ENCODE results near the gene PACRG. TPM values are rescaled to one million over a fixed set of nuclear protein-coding genes. Genes with fewer than 3 reads are reported as not detected.
A peak's percentile ranks its signal among the peaks of the same experiment; 100 is the strongest.

PACRG gene
- total RNA-seq, 1 donor from 2014 or later: 7.4 TPM

DNA sequence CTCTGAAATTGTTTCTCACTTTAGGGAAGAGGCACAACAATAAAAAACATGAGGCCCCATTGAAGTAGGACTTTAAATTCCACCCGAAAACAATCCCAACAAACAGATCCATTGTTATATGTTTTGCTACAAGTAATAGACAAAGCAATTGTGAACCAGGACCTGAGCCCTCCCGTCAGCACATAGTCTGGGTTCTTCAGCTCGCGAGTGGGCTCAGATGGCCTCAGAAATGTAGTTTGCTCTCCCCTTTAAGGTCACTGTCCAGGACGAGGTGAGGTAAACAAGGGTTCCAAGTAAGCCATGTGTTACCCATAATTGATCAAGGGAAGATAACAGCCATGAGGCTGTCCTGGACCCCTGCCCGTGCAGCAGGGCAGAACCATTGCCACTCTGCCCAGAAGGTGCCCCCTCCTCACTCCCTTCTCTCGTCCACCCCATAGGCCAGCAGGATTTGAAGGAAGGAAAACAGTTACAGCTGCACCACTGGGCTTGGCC is 526.6 kb downstream of the PACRG start:
- ATAC-seq (ENCODE audit: poor library complexity) (no peak), DNase-seq (no peak)
- intact Hi-C loops (cut with DNase I): no loop called here

DNA sequence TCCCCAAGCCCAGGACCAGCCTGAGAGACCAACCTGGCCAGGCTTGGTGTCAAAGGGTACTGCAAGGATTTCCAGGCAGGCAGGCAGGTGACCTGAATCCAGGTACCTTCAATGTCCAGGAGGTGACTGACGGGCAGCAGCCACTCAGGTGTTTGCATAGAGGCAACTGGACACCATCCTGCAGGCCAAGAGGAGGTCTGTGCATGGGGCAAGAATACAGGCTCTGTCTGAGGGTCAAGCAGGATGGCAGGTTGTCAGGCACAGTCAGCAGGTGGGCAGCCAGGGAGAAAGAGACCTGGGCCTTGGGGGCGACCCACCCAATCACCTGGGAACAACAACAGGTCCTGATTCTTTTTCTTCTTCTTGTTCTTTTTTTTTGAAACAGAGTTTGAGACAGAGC is 527.5 kb downstream of the PACRG start:
- ATAC-seq (ENCODE audit: poor library complexity): no peak
- no peak for DNase-seq
- intact Hi-C loops (cut with DNase I): no loop called here

DNA sequence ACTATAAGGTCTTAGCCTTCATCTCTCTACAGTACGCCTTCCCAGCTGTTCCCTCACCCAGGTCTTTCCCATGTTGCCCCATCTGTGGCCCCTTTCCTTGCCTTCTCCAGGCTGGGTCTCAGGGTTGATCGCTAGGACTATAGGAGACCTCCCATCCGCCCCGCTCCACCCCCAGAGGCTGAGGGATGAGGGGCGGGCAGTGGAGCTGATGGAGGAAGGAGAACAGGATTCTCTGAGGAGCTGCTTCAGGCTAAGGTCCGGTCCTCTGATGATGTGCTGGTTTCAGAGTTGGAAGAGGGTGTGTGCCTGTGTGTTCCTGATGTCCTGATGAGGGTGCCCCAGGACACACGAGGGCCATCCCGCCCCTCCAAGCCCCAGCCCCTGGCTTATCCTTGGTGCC is 531.9 kb downstream of the PACRG start:
- intact Hi-C loops (cut with DNase I): loop anchor here (10.0 kb wide), 1 partner anchor 155 kb away; the partner anchor contains the start of gene QKI
- ATAC-seq (ENCODE audit: poor library complexity): no peak

DNA sequence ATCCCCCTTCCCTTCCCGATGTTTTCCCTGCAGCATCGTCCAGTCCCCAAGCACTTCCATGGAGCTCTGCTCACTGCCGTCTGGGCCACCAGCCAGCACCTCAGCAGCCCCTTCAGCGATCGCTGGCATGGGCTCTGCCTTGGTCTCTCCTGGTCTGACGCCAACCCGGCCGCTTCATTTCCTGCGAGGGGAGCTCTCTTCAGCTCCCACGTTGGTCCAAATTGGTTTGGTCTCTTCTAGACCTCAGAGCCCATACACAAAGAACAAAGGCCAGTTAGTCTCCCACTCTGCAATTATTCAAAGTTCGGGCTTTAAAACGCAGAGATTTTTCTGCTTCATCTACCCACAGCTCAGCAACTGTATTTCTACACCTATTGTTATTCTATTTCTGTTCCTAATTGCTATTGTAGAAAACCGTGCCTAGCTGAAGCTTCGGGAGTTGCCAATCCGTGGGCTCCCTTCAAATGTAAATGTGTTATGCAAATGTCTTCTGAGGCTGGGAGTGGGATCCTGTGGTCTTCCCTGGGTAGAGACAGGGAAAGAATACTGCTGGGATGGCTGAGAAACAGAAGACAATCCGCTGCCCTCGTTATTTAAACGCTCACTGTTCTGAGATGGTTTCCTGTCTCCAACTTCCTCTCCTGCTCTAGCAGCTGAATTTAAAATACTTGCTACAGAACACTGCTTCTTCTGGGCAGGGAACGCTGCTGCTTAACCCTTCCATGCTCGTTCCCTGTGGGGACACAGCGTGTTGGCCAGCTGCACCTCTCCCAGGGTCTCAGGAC is 532.5 kb downstream of the PACRG start:
- no peak for DNase-seq
- intact Hi-C loops (cut with DNase I): loop anchor here (10.0 kb wide), 1 partner anchor 154 kb away; the partner anchor contains the start of gene QKI
- ATAC-seq (ENCODE audit: poor library complexity): peak; percentile 28

More for the DNA sequence above, 531.9 kb downstream of the PACRG start:
- no peak for DNase-seq

DNA sequence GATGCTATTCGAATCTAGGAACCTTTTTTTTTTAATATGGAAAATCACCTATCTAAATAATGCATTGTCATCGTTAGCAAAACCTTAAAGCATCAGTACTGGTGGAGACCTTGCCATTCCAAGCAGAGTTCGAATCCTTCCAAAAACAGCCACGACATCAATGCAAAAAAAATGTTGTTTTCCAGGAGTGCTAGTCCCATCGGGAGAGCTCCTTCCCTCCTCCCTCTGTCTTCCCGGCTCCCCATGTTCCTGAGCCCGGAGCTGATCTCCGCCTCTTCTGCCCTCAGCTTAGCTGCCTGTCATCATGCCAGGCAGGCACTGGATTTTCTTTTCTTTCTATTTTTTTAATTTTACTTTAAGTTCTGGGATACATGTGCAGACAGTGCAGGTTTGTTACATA is 533.1 kb downstream of the PACRG start:
- no peak for DNase-seq
- peak; percentile 18 for ATAC-seq (ENCODE audit: poor library complexity)
- intact Hi-C loops (cut with DNase I): loop anchor here (10.0 kb wide), 1 partner anchor 154 kb away; the partner anchor contains the start of gene QKI

DNA sequence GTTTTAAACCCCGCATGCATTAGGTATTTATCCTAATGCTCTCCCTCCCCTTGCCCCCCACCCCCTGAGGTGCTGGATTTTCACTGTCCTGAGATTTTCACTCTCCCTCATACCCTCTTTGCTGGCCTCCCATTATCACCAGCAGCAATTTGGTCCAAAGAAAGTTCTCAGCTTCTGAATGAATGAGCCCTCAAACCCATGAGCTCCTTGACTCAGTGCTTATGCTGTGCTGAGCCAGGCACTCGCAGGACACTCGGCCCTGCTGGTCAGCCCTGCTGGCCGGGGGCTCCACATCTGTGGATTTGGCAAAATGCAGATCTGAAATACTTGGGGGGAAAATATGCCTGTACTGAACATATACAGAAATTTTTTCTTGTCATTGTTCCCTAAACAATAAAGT is 533.6 kb downstream of the PACRG start:
- no peak for DNase-seq
- no peak for ATAC-seq (ENCODE audit: poor library complexity)
- intact Hi-C loops (cut with DNase I): loop anchor here (10.0 kb wide), 1 partner anchor 153 kb away; the partner anchor contains the start of gene QKI

DNA sequence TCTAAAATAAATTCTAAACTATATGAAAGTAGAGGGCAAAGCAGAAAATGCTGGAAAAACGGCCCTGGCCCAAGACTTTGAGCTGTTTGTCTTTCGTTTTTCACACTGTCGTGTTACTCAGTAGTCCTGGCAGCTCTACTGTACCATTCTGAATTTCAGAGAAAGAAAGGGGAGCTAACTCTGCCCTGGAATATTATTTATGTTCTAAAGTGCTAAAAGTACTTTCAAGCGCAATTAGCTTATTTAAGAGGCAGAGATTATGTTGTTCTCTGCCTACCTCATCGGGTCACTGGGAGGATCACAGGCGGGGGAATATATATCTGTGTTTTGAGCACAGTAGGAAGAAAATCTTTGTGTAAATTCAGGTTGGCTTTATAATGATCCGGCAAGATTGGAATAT is 534.3 kb downstream of the PACRG start:
- DNase-seq: no peak
- no peak for ATAC-seq (ENCODE audit: poor library complexity)
- intact Hi-C loops (cut with DNase I): loop anchor here (10.0 kb wide), 1 partner anchor 153 kb away; the partner anchor contains the start of gene QKI

DNA sequence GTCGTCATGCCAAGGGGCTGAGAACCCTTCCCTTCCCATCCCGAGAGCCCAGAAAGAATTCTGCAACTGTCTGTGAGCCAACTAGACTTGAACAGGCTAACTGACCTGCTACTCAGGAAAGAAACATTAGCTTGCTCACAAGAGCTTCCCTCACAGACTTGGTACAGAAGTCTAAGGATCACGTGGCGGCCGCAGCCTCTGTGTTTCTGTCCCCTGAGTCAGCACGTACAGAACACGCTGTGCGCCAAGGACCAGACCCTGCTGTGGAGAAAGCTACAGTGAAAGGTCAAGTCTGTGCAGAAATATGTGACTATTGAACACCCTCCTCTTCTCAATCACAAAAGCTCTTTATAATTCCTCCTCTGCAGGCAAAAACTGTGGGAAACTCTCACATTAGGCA is 535.4 kb downstream of the PACRG start:
- intact Hi-C loops (cut with DNase I): loop anchor here (10.0 kb wide), 1 partner anchor 152 kb away; the partner anchor contains the start of gene QKI
- DNase-seq (peak; percentile 72), ATAC-seq (ENCODE audit: poor library complexity) (peak; percentile 65)

DNA sequence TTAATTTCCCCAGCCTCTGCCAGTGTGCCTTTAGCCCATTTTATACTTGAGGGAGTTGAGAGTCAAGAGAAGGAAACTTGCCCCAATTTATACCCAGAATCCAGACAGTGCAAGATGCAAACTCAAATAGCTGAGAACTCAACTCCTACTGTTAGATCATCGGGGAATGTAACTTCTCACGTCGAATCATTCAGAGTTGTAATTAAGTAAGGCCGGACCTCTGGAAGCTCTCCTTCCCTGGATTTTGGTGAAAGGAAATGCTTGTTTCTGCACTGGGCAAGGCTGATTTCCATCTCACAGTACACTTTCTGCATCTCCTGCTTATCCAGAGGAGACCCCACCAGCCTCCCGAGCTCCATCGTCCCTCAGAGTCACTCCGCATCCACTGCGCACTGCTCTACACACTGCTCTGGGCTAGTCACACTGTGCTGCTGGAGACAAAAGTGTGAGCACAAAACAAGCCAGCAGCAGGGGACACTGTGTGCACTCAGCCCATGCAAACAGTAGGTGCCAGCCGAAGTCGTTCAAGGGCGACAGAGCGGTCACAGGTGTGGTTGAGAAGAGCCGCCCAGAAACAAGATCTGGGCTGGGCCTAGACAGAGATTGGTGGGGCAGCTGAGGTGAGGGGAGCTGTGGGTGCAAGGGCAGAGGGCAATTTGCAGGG is 536.4 kb downstream of the PACRG start:
- intact Hi-C loops (cut with DNase I): loop anchor here (10.0 kb wide), 1 partner anchor 151 kb away; the partner anchor contains the start of gene QKI
- DNase-seq (peak; percentile 68), ATAC-seq (ENCODE audit: poor library complexity) (peak; percentile 81)

DNA sequence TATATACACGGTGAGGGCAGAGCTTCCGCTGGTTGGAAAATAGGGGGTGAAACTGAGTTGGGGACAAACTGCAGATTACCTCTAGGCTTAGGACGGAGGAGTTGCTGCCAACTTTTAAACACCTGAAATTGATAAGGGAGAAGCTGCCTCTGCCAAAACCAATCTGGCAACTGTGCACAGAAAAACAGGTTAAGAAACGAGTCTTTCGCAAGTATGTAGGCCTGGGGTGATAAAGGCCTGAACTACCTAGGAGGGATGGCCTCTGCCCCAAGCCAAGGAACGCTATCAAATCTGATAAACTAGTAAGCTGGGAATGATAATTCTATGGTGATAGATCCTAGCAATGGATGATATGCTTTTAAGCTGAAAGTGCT is 536.9 kb downstream of the PACRG start:
- DNase-seq (no peak), ATAC-seq (ENCODE audit: poor library complexity) (no peak)
- intact Hi-C loops (cut with DNase I): loop anchor here (10.0 kb wide), 1 partner anchor 150 kb away; the partner anchor contains the start of gene QKI

DNA sequence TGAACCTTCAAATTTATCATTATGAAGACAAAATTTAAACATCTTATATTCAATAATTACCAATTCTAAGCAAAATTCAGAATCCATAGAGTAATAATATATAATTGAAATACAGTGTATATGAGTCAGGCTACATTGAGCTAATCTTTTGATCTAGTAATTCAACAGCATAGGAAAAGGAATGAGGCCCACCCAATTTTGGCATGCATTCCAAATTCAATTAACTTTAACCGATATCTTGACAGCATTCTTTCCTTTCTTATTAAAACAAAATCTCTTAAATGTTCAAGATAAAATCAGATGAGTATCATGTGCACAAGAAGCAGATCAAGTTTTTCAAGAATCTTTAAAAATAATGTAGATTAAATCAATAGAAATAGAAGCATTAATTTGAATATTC is 553.9 kb downstream of the PACRG start:
- no peak for DNase-seq
- ATAC-seq (ENCODE audit: poor library complexity): no peak
- intact Hi-C loops (cut with DNase I): no loop called here

DNA sequence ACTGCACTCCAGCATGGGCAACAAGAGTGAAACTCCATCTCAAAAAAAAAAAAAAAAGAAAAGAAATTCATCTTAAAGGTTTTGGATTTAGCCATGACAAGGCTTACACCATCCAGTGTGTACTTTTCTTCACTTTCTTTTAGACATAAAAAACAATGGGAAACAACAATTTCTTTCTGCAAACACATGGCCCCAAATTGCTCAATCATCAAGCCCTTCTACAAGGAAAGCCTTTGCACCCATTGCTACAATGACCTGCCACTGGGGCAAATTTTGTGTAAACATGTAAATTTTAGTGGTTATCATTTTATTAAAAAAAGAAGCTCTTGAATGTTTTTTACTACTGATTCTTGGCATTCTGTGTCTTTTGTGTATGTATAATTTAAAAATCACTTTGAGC is 554.9 kb downstream of the PACRG start:
- intact Hi-C loops (cut with DNase I): no loop called here
- ATAC-seq (ENCODE audit: poor library complexity) (no peak), DNase-seq (no peak)

DNA sequence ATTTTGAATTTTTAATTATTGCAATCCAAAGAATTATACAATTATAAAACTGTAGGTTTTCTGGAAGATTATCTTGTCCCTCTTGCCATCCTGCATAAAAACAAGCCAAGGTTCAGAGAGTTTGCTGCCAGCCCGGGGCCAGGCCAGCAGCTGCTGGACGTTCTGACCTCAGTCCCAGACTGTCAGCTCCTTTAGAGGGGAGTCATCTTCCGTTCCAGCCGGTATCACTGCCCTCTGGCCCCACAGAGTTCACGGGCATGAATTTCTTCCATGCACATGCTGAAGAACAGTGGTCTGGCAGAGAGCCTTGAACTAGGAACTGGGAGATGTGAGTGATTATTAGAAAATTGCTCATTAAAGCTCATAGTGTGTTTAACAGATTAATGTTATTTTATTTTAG is 556.4 kb downstream of the PACRG start:
- intact Hi-C loops (cut with DNase I): no loop called here
- ATAC-seq (ENCODE audit: poor library complexity) (no peak), DNase-seq (no peak)

DNA sequence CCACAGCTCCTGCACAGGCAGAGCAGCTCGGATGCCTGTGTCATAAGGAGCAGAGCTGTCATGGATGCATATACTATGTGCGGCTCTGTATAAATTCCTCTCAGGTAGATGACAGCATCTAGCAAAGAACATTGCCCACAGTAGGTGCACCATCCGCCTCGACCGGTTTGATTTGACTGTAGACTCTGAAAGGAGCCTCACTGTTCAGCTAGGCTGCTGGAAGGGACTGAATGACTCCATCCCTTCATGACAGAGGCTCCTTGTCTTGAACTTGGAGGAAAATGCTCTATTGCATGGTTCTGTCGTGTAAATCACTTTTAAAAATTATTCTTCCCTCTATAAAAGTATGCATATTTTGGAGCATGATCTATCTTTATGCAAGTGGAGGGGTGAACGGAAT is 557.9 kb downstream of the PACRG start:
- intact Hi-C loops (cut with DNase I): no loop called here
- DNase-seq: no peak
- no peak for ATAC-seq (ENCODE audit: poor library complexity)

DNA sequence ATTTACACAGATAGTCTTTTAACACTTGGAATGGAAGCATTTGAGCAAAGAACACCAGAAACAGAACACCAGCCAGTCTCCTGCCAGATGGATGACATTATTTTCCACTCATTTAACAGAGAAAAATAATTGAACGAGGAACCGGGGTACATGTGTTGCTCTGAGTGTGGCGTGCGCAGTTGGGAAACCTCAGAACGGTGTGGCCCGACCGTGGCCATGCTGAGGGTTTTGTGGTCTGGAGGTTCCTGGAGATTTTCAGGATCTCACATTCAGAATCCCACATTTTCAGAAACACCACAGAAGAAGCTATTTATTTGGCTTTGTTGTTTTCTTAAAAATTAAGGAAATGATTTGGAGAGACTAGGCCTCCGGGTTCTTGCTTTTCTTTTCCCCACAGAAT is 559.9 kb downstream of the PACRG start:
- intact Hi-C loops (cut with DNase I): no loop called here
- no peak for ATAC-seq (ENCODE audit: poor library complexity)
- no peak for DNase-seq

DNA sequence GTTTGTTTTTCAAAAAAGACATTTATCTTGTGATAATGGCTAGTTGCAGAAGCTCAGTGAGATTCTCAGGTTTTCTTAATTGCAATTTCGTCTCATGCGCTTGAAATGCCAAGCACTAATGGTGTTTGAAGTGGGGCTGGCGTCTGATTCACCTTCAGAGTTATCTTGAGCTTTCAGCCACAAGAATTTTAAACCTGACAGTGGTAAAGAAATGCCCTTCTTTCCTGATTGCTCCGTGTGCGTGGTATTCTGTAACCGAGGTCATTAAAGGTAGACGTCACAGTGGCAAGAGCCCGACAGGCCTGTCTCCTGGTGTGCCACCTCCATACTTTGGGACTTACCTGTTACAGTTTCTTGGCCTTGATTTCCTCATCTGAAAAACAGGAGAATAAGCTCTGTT is 560.3 kb downstream of the PACRG start:
- ATAC-seq (ENCODE audit: poor library complexity) (peak; percentile 19), DNase-seq (no peak)
- intact Hi-C loops (cut with DNase I): no loop called here

DNA sequence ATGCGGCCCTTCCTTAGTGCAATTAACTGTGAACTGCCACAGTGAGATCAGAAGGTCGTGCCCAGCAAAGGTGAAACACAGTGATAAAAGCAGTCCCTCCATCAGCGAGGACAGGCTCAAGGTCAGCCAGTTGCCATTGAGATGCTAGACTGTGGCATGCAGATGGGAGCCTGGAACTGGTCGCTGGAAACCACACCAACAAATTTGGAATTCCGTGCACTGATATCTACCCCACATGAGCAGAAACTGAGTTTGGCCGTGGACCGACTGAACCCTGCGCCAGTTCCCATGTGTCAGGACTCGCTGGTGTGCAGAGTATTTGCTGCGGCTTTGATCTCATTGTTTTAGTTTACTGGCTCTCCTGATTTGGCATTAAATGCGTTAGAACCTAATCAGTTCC is 561.1 kb downstream of the PACRG start:
- DNase-seq: peak; percentile 77
- ATAC-seq (ENCODE audit: poor library complexity): peak; percentile 94
- intact Hi-C loops (cut with DNase I): no loop called here

DNA sequence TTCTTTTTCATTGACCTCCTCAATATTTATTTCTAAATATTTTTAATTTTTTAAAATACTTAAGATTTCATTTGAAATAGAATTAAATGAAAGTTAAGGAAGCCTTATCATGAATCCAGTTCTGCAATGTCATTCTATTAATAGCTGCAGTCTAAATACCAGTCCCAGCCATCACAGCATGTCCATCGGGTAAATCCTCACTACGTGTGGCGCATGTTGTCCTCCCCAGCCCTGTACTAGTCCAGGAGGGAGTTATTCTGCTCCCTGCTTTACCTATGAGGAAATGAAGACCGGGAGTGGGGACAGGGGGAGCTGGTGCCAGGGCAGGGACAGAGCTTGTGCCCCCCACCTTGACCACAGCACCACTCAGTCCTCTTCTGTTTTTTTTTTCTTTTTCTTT is 561.7 kb downstream of the PACRG start:
- ATAC-seq (ENCODE audit: poor library complexity): peak; percentile 89
- intact Hi-C loops (cut with DNase I): no loop called here
- DNase-seq: no peak

DNA sequence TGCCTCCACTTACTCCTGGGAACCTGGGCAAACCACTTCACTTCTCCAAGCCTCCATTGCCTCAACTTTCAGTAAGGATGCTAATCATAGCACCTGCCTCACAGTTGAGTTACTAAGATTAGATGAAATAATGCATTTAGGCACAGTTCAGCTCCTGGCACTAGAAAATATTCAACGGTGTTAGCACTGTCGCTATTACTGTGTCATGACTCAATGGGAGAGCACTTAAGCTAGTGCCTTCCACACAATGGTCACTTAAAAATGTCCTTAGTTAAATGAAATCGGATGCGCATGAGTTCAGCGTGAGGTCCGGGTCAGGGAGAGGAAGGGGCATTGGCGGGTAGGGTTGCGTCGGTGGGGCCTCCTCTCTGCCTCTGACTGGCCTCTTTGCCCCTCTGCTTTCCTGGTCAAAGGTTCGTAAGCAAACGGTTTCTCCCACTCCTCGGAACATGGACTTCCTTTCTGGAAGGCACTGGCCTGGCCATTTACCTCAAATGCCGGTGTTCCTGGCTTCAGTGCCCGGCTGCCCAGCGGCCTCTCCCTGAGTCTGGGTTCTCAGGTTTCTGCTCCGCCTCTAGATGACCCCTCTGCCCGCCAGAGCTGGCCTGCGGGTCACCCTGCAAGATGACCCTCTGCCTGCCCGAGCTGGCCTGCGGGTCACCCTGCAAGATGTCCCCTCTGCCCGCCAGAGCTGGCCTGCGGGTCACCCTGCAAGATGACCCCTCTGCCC is 562.9 kb downstream of the PACRG start:
- intact Hi-C loops (cut with DNase I): no loop called here
- no peak for DNase-seq
- ATAC-seq (ENCODE audit: poor library complexity): no peak

All from Right ventricle myocardium superior (tissue), 1 donor.